Prostate gland (tissue), 2 donors: ENCODE results near the gene SMC5.

Experiments
- CTCF ChIP-seq, 4 experiments: fragments of 200-600 bp in 2 of 4; fragments of 450-650 bp in 2 of 4; sonication (generic) in 2 of 4; IDR thresholded peaks; 1 replicate in 3 of 4; 2 replicates in 1 of 4; pipeline ENCODE4 v1.5.1; 2016 to 2019; ENCODE audit warnings: antibody characterized with exemption in 4 of 4, mild to moderate bottlenecking in 2 of 4, moderate library complexity in 2 of 4
- POLR2A ChIP-seq: fragments of 450-650 bp; IDR thresholded peaks from one replicate; pipeline ENCODE4 v1.6.1; 2016; ENCODE audit warnings: antibody characterized with exemption, mild to moderate bottlenecking

GRCh38 chr9:70262948-70263347 lies 4.2 kb downstream of the SMC5 start:
- TF ChIP-seq CTCF (IDR thresholded peaks at IDR 0.05) (no peak), POLR2A (no peak)
